ENCODE data around the gene GALNT2.

DNA sequence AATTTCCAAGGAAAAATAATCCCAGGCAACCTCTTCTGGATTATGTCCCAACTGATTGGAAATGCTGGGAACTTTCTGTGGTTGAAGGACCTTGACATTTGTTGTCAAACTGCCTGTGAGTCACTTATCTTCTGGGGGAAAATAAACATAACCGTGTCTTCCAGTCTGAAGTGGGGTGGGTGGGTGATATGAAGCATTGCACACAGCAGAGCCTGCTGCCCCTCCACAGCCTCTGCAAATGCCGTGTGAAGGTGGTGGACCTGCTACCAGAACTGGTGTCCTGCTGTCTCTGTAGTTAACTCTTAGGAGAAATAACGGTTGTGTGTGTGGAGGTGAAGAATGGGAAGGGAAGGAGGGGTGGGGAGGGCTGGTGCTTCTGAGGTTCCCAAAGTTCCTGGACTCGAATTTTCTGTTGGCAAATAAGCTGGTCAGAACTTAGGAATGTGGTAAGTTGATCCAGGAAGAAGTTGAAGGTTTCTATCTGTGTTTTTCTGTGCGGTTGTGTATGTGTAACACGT, 23.2 kb downstream of the GALNT2 start:
- no peak for TF ChIP-seq POLR2A (IDR thresholded peaks at IDR 0.05)
- TF ChIP-seq, protein P1, sequence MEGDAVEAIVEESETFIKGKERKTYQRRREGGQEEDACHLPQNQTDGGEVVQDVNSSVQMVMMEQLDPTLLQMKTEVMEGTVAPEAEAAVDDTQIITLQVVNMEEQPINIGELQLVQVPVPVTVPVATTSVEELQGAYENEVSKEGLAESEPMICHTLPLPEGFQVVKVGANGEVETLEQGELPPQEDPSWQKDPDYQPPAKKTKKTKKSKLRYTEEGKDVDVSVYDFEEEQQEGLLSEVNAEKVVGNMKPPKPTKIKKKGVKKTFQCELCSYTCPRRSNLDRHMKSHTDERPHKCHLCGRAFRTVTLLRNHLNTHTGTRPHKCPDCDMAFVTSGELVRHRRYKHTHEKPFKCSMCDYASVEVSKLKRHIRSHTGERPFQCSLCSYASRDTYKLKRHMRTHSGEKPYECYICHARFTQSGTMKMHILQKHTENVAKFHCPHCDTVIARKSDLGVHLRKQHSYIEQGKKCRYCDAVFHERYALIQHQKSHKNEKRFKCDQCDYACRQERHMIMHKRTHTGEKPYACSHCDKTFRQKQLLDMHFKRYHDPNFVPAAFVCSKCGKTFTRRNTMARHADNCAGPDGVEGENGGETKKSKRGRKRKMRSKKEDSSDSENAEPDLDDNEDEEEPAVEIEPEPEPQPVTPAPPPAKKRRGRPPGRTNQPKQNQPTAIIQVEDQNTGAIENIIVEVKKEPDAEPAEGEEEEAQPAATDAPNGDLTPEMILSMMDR (IDR thresholded peaks at IDR 0.05) = no peak

Measured in ovary (tissue), 3 donors.